ENCODE results near the gene LBP.
"Not testable (repeated sequence)": the region's sequence is repeated elsewhere in the genome, so short reads cannot be mapped to it uniquely, and the experiment has no call there.

Gene LBP

DNA sequence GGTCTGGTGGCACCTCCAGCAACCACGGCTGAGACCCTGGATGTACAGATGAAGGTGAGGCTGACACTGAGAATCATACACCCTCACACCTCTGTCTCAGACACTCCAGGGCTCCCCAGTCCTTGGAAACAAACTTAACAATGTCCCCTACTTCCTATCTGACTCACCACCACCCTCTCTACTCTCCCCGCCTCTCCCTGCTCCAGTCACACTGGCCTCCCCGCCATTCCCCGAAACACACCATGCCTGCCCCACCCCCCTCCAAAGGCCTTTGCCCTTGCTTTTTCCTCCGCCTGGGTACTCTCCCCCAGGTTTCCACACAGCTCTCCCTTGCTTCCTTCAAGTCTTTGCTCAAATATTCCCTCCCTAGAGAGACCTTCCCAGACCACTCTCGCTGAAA is 26.1 kb upstream of the LBP start:
- in situ Hi-C loops (cut with HindIII; ENCODE audit: low sequenced_read_pairs), result no loop called here

- in situ Hi-C loops (cut with HindIII; ENCODE audit: low sequenced_read_pairs), result no loop called here
These were observed 24.2 kb upstream of the LBP start for GRCh38 chr20:38321959-38322598.

GRCh38 chr20:38324159-38324558 is 22.1 kb upstream of the LBP start:
- in situ Hi-C loops (cut with HindIII; ENCODE audit: low sequenced_read_pairs), result no loop called here

GRCh38 chr20:38325167-38325566 is 21.1 kb upstream of the LBP start:
- in situ Hi-C loops (cut with HindIII; ENCODE audit: low sequenced_read_pairs), result no loop called here

DNA sequence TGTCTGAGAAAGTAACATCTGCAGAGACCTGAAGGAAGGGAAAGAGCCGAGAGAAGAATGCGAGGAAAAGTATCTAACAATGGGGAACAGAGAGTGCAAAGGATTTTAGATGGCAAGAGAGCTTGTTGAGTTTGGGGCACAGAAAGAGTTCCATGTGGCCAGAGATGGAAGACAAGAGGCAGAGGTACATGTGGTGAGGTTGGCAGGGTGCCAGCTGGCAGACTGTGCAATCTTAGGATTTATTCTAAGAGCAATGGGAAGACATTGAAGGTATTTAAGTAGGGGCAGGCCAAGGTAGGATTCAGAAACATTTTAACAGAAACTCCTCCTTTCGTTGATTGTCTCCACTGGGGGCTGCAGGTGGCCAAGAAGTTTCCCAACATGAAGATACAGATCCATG is 20.4 kb upstream of the LBP start:
- in situ Hi-C loops (cut with HindIII; ENCODE audit: low sequenced_read_pairs), result no loop called here

GRCh38 chr20:38326309-38326708 is 20.0 kb upstream of the LBP start:
- in situ Hi-C loops (cut with HindIII; ENCODE audit: low sequenced_read_pairs), result no loop called here

GRCh38 chr20:38330638-38331037 is 15.6 kb upstream of the LBP start:
- in situ Hi-C loops (cut with HindIII; ENCODE audit: low sequenced_read_pairs), result loop anchor here (5.0 kb wide), 2 partner anchors 42 to 103 kb away; no protein-coding TSS in a partner anchor

- in situ Hi-C loops (cut with HindIII; ENCODE audit: low sequenced_read_pairs), result loop anchor here (5.0 kb wide), 2 partner anchors 41 to 104 kb away; no protein-coding TSS in a partner anchor
These were observed 15.0 kb upstream of the LBP start for GRCh38 chr20:38331245-38331644.

DNA sequence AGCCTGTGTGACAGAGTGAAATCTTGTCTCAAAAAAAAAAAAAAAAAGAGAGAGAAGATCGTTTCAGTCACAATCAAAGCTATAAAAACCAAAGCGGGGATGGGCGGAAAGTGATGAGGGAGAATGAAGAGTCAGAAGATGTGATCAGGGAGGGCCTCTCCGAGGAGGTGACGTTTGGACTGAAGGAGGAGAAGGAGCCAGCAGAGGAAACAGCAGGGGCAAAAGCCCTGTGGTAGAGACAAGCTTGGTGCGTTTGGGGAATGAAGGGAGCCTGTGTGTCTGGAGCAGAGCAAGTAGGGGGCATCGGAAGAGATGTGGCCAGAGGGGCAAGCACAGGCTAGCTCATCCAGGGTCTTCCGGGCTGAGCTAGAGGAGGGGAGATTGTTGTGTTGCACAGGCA is 14.5 kb upstream of the LBP start:
- in situ Hi-C loops (cut with HindIII; ENCODE audit: low sequenced_read_pairs), result loop anchor here (5.0 kb wide), 2 partner anchors 40 to 105 kb away; no protein-coding TSS in a partner anchor

- in situ Hi-C loops (cut with HindIII; ENCODE audit: low sequenced_read_pairs), result loop anchor here (5.0 kb wide), 2 partner anchors 38 to 107 kb away; no protein-coding TSS in a partner anchor
These were observed 12.3 kb upstream of the LBP start for GRCh38 chr20:38334016-38334415.

GRCh38 chr20:38336726-38337125 is 9.6 kb upstream of the LBP start:
- in situ Hi-C loops (cut with HindIII; ENCODE audit: low sequenced_read_pairs), result no loop called here

GRCh38 chr20:38337561-38338140 is 8.6 kb upstream of the LBP start:
- in situ Hi-C loops (cut with HindIII; ENCODE audit: low sequenced_read_pairs), result no loop called here

- in situ Hi-C loops (cut with HindIII; ENCODE audit: low sequenced_read_pairs), result no loop called here
These were observed 7.3 kb upstream of the LBP start for GRCh38 chr20:38338849-38339520.

DNA sequence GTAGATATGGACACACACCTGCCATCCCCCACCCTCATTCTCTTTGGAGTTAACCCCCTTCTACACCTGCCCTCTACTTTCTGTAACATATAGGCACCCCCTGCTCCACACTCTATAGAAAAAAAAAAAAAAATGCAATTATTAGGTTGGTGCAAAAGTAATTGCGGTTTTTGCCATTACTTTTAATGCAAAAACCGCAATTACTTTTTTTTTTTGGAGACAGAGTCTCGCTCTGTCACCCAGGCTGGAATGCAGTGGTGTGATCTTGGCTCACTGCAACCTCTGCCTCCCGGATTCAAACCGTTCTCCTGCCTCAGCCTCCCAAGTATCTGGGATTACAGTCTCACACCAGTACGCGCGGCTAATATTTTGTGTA is 6.8 kb upstream of the LBP start:
- in situ Hi-C loops (cut with HindIII; ENCODE audit: low sequenced_read_pairs), result not testable (repeated sequence)

DNA sequence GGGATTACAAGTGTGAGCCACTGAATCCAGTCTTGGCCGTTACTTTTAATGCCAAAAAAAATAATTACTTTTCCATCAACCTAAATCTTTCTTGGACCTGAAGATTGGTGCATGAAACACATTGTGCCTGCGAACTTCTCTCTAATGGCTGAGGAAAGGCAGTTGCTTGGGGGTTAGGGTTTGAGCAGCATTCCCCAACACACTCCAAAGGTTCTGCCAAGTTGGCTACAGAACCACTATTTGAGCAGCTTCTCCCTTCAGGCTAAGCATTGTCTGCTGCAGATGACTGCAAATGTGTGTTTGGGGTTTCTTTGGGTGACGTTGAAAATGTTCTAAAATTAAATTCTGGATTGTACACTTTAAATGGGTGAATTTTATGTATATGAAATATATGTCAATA is 6.3 kb upstream of the LBP start:
- in situ Hi-C loops (cut with HindIII; ENCODE audit: low sequenced_read_pairs), result no loop called here

DNA sequence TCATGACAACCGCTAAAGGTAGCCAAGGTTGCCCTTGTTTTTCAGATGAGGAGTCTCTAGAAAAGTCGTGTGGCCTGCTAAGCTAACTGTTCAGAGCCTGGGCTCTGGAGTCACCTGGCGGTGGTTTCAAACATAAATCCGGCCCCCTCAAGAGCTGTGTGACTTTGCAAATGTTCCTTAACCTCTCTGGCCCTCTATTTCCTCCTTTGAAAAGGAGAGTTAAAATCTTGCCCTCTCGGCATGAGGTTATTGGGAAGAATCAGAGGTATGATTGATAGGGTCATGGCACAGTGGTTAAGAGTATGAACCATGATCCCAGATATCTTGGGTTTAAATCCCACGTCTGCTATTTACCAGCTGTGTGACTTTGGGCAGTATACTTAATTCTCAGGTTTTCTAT is 5.6 kb upstream of the LBP start:
- in situ Hi-C loops (cut with HindIII; ENCODE audit: low sequenced_read_pairs), result no loop called here

- in situ Hi-C loops (cut with HindIII; ENCODE audit: low sequenced_read_pairs), result no loop called here
These were observed 4.1 kb upstream of the LBP start for GRCh38 chr20:38342216-38342615.

DNA sequence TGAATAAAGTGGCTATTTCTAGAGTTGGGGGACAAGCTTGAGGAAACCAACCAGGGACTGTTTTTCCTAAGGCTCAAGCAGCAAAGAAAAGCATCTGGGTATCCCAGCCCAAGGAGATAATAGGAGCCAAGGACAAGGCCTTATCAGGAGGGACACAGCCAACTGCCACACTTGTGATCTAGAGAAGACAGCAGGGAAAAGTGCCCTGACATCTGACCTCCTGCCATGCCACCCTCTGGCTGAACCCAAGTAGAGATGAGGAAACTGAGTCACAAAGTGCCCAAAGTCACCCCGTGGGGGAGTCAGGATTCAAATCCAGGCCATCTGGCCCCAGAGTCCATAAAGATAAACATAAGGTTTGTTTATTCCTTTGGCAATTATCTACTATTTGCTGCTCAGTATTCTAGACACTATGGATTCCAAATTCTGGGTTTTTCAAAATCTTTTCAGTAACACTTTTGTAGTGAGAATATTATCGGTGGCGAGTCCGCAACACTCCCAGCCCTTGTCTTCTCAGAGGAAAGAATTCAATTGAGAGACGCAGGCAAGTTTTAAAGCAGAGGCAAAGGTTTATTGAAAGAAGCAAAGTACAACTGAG is 3.5 kb upstream of the LBP start:
- in situ Hi-C loops (cut with HindIII; ENCODE audit: low sequenced_read_pairs), result no loop called here

DNA sequence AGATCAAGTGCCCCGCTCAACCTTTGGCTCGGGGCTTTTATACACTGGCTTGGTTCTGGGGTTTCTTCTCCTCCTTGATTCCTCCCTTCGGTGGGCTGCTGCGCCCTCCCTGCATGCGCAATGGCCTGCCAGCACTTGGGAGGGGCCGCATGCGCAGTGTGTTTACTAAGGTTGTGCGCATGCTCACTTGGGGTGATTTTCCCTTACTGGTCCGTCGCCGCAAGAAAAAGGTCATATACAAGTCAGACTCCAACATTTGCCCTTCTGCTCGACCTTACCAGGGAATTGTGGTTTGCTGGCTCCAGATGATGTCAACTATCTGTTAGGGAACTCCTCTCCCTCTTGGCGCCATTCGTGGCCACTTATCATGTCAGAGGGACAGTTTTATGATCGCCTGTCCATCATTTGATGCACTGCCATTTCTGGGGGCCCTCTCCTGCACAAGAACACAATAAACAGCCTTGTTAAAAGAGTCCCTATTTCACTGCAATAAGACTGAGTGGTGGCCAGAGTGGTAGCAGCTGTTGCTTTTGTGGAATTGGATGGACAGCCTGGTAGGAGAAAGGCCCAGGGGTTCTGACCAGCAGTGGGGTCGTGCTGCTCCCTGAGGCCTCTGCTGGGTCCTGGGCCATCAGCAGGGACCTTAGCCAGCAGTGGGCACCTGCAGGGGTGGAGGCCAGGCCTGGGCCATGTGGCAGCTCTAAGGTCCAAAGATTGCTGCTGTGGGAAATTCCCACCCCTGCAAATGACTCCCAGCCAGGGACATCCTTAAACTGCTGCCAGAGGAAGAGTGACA is 2.8 kb upstream of the LBP start:
- in situ Hi-C loops (cut with HindIII; ENCODE audit: low sequenced_read_pairs), result no loop called here

DNA sequence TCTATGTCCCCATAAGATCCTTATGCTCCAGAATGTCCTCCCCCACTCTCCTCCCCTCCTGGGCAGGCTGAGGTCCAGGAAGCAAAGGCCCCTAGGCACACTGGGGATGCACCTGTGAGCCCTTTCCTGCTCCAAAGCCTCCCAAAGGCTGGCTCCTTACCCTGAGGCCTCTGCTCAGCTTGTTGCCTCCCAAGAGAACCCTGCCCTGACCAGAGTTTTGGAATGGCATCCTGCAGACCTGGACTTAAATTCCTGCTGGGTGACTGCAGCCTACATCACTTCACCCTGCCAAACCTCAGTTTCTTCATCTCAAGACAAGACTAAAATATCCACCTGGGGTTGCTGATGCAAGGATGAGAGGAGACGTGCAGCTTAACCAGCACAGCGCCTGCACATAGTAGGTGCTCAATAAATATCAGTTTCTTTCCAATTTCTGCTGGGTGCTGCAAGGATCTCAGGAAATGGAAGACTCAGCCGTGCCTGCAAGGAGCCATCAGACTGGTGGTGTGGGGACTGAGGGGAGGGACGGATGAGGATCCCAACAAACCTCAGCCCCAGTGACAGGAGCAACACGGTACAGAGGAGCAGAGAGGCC is 2.1 kb upstream of the LBP start:
- in situ Hi-C loops (cut with HindIII; ENCODE audit: low sequenced_read_pairs), result no loop called here

GRCh38 chr20:38345643-38346042 is 639 bp upstream of the LBP start:
- in situ Hi-C loops (cut with HindIII; ENCODE audit: low sequenced_read_pairs), result no loop called here
